DMS 273 treated with DMSO at 0.1 percent for 48 hours (cell line): ENCODE data around the gene HSFY2.
"Not testable (repeated sequence)": the region's sequence is repeated elsewhere in the genome, so short reads cannot be mapped to it uniquely, and the experiment has no call there.

Experiments
- DNase-seq: peaks from one replicate; lab custom pipeline; 2025; lab: John Stamatoyannopoulos, UW

The HSFY2 gene

GRCh38 chrY:18773635-18774034, at the start of gene HSFY2:
Gene HSFY2, minus strand, starts transcription at chrY:18773735. Its CDS starts 117 bp downstream, at chrY:18773618.
- not testable (repeated sequence) for DNase-seq

- DNase-seq, result not testable (repeated sequence)
These were observed 42.2 kb upstream of the HSFY2 start for GRCh38 chrY:18815751-18816150.

GRCh38 chrY:18788757-18789406, 15.3 kb upstream of the HSFY2 start:
- not testable (repeated sequence) for DNase-seq

- not testable (repeated sequence) for DNase-seq
These were observed 19.5 kb downstream of the HSFY2 start for GRCh38 chrY:18754077-18754476.

GRCh38 chrY:18753133-18753815, 20.3 kb downstream of the HSFY2 start:
- not testable (repeated sequence) for DNase-seq

GRCh38 chrY:18723714-18724113, 49.8 kb downstream of the HSFY2 start:
- not testable (repeated sequence) for DNase-seq
